Measurements from ENCODE around the gene WDR54.

DNA sequence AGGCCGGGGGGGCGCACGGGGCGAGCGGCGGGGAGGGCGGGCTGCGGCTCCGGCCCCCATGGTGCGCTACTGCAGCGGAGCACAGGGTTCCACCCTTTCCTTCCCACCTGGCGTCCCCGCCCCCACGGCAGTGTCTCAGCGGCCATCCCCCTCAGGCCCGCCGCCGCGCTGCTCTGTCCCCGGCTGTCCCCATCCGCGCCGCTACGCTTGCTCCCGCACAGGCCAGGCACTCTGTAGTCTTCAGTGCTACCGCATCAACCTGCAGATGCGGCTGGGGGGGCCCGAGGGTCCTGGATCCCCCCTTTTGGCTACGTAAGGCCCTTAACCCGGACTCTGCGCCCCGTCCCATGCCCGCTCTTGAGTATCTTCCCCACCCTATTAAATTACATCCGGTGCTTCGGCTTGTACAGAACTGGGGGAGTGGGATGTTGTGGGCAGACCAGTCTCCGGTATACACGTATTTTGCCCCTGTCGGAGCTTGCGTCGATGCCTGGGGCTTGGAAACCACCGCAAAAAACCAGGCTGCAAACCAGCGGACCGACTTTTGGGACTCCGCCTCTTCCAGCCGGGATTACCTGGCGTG lies 36.1 kb downstream of the WDR54 start:
- TF ChIP-seq, protein P1, sequence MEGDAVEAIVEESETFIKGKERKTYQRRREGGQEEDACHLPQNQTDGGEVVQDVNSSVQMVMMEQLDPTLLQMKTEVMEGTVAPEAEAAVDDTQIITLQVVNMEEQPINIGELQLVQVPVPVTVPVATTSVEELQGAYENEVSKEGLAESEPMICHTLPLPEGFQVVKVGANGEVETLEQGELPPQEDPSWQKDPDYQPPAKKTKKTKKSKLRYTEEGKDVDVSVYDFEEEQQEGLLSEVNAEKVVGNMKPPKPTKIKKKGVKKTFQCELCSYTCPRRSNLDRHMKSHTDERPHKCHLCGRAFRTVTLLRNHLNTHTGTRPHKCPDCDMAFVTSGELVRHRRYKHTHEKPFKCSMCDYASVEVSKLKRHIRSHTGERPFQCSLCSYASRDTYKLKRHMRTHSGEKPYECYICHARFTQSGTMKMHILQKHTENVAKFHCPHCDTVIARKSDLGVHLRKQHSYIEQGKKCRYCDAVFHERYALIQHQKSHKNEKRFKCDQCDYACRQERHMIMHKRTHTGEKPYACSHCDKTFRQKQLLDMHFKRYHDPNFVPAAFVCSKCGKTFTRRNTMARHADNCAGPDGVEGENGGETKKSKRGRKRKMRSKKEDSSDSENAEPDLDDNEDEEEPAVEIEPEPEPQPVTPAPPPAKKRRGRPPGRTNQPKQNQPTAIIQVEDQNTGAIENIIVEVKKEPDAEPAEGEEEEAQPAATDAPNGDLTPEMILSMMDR (IDR thresholded peaks at IDR 0.05; ENCODE audit: low read depth, low read length, poor library complexity, severe bottlenecking), result no peak
- TF ChIP-seq EZH2phosphoT487 (IDR thresholded peaks at IDR 0.05; ENCODE audit: borderline replicate concordance, low read length), result no peak
